Nephron (organoid): ENCODE measurements around the gene ENG.

Experiments used
- H3K27ac Mint-ChIP-seq, 3 experiments: 2 replicates each; pipeline ENCODE4 v1.8.0; 2020; ENCODE audit warnings: mixed read lengths in 3 of 3, mild to moderate bottlenecking in 2 of 3, moderate library complexity in 1 of 3
- H3K27me3 Mint-ChIP-seq: 2 replicates; pipeline ENCODE4 v1.8.0; 2021; ENCODE audit warnings: low read depth, mild to moderate bottlenecking, moderate library complexity, mixed read lengths
- H3K36me3 Mint-ChIP-seq: 2 replicates; pipeline ENCODE4 v1.8.0; 2020; ENCODE audit warnings: low read depth, mixed read lengths
- H3K4me1 Mint-ChIP-seq: 2 replicates; pipeline ENCODE4 v1.8.0; 2020; ENCODE audit warnings: mixed read lengths
- H3K4me3 Mint-ChIP-seq, 3 experiments: 2 replicates each; pipeline ENCODE4 v1.8.0; 2020; ENCODE audit warnings: mild to moderate bottlenecking in 3 of 3, mixed read lengths in 3 of 3, moderate library complexity in 2 of 3
- H3K9me3 Mint-ChIP-seq: 2 replicates; pipeline ENCODE4 v1.8.0; 2020; ENCODE audit warnings: mixed read lengths
- TF ChIP-seq, protein P1 (sequence below), 3 experiments: fragments of 200-600 bp; sonication (generic); IDR thresholded peaks; one replicate each; pipeline ENCODE4 v1.5.0; 2021; ENCODE audit warnings: antibody characterized with exemption in 3 of 3; ENCODE audit not compliant: unreplicated experiment in 3 of 3

The ENG gene

DNA sequence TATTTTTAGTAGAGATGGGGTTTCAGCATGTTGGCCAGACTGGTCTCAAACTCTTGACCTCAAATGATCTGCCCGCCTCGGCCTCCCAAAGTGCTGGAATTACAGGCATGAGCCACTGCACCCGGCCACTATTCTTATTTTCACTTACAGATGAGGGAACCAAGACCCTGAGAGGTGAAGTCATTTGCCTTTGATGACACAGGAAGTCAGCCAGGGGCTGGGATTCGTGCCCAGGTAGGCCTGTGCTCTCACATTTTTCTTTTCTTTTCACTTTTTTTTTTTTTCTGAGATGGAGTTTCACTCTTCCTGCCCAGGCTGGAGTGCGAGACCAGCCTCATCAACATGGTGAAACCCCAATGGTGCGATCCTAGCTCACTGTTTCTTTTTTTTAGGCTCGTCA is 22.2 kb downstream of the ENG start:
- no peaks in the 10 kb centered on the region for H3K9me3 Mint-ChIP-seq
- no peak overlapping the region for H3K4me3 Mint-ChIP-seq
- H3K36me3 Mint-ChIP-seq, result no peaks in the 10 kb centered on the region
- H3K4me1 Mint-ChIP-seq, result peaks cover 43% of the 10 kb centered on the region
- TF ChIP-seq, protein P1, sequence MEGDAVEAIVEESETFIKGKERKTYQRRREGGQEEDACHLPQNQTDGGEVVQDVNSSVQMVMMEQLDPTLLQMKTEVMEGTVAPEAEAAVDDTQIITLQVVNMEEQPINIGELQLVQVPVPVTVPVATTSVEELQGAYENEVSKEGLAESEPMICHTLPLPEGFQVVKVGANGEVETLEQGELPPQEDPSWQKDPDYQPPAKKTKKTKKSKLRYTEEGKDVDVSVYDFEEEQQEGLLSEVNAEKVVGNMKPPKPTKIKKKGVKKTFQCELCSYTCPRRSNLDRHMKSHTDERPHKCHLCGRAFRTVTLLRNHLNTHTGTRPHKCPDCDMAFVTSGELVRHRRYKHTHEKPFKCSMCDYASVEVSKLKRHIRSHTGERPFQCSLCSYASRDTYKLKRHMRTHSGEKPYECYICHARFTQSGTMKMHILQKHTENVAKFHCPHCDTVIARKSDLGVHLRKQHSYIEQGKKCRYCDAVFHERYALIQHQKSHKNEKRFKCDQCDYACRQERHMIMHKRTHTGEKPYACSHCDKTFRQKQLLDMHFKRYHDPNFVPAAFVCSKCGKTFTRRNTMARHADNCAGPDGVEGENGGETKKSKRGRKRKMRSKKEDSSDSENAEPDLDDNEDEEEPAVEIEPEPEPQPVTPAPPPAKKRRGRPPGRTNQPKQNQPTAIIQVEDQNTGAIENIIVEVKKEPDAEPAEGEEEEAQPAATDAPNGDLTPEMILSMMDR (IDR thresholded peaks at IDR 0.05; ENCODE audit: unreplicated experiment in 3 of 3), result no peak
- H3K27ac Mint-ChIP-seq, result peak overlapping the region in 2 of 3 experiments; percentile 56 to 65
- H3K27me3 Mint-ChIP-seq, result no peaks in the 10 kb centered on the region

DNA sequence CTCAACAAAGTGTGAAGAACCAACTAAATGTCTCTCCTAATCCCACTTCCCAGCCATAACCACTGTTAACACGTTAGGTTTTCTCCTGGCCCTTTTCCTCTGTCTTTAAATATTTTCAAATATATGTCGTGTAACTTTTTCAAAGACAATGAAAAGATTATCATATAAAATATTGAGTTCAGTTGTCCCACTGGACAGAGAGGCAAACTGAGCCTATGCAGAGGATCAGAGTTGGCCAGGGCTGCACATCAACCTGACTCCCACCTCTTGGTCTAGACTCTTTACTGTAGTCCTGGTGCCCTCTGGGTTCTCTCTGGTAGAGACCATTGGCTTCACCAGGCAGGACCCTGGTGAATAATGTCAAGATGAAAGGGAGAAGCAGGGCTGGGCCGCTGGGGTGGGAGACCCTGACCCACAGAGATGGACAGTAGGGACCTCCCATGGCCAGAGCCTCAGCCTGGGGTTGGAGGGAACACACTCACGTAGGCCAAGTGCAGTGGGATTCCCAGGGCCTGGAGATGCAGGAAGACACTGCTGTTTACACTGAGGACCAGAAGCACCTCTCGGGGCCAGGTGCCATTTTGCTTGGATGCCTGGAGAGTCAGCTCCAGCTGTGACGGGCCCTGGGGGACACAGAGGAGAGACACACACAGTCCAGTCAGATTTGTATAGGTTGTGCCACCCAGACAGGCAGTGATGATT is 25.1 kb downstream of the ENG start:
- Mint-ChIP-seq H3K4me1 (peaks cover 46% of the 10 kb centered on the region), H3K4me3 (peak overlapping the region; percentile 37 to 65 (median 62)), H3K36me3 (no peaks in the 10 kb centered on the region), H3K27me3 (peaks cover 3% of the 10 kb centered on the region), H3K27ac (peak overlapping the region; percentile 95 to 98 (median 95)), H3K9me3 (no peaks in the 10 kb centered on the region)
- TF ChIP-seq, protein P1 (IDR thresholded peaks at IDR 0.05; ENCODE audit: unreplicated experiment in 3 of 3), result no peak

DNA sequence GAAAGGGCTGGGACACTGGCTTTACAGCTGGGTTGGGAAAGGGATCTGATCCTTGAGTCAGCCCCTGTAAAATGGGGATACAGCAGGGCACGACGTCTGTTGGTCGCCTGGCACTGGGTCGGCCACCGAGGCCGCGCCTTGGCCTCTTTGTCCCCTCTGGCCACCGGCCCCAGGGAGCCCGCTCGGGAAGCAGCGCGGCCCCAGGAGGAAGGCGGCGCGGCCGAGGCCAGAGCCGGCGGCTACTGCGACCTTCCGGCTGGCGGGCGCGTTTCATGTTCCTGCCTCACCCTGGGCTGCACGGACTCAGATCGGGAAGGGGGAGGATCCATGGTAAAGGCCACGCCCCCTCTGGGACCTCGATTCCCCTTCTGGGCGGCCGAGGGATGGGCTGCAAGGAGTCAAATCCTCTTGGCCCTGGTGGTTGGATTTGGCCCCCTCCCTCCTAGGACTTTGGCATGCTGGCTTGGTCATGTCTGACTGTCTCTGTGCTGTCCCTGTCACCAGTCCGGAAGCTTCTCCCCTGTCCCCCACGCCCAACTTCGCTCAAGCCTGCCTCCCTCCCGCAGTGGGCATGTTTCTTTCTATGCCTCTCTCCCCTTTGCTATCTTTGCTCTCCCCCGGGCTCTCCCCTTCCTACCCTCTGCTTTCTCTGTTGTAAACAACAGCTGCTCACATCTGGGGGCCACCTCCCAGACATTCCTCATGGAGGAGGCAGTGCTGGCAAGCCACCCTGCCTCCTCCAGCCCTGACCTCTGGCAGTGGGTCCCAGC is 26.0 kb downstream of the ENG start:
- Mint-ChIP-seq H3K36me3 (no peaks in the 10 kb centered on the region), H3K4me3 (peak overlapping the region; percentile 60 to 65 (median 64)), H3K4me1 (peaks cover 42% of the 10 kb centered on the region), H3K27ac (peak overlapping the region; percentile 95 to 98 (median 95)), H3K27me3 (peaks cover 3% of the 10 kb centered on the region), H3K9me3 (no peaks in the 10 kb centered on the region)
- TF ChIP-seq, protein P1 (IDR thresholded peaks at IDR 0.05; ENCODE audit: unreplicated experiment in 3 of 3), result no peak

DNA sequence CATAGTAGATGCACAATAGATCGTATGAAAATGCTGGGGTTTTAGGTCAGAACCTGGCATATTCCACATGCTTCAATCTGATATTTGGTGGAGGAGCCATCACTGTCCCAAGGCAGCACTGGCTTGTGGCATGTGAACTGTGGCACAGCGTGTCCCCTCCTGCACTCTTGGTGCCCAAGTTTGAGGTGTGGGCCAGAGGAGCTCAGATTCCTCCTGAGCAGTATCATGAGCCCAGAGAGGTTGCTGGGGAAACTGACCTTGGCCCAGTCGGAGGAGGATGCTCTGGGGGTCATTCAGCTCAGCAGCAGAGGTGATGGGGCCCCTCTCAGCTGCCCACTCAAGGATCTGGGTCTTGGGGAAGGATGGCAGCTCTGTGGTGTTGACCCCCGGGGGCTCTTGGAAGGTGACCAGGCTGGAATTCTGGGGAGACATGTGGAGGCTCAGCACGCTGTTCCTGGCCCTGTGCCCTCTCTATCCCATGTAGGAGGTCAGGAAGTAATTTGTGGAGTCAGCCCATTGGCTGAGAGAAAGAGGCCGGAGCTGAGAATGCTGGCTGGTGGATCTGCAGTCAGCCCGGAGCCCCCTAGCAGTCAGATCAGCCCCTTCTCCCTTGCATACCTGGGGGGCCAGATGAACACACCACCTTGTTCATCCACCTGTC is 28.1 kb downstream of the ENG start:
- Mint-ChIP-seq H3K4me3 (peak overlapping the region in 2 of 3 experiments; percentile 53 to 60), H3K27ac (peak overlapping the region; percentile 89 to 98 (median 95))
- TF ChIP-seq, protein P1 (IDR thresholded peaks at IDR 0.05; ENCODE audit: unreplicated experiment in 3 of 3), result no peak

DNA sequence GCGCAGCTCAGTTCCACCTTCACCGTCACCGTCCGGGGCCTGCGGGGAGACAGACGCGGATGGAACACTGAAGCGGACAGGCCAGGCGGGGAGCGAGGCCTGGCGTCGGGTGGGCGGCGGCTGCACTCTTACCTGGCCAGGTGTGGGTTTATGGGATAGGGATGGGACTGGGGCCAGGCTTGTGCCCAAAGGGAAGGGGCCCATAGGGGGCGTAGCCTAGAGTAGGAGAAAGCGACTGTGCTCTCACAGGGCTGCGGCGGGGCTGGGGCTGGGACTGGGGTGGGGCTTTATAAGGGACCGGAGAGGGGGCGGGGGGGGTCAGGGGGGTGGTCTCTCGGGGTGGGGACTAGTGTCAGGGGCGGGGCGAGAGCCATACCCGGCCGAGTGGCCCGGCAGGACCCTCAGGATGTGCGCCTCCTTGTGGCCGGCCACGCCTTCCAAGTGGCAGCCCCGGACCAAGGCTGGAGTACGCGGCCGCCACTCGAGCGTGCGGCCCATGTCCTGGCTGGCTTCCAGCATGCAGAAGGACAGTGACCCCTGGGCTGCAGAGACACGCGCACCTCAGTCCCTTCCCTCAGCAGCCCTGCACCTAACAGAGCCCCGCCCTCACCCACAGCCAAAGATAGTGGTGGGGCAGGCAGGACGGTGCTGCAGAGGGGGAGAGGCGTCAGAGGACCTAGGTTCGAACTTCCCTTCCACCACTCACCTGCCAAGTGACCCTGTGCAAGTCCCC is 29.0 kb downstream of the ENG start:
- TF ChIP-seq, protein P1 (IDR thresholded peaks at IDR 0.05; ENCODE audit: unreplicated experiment in 3 of 3), result peak; percentile 37 to 63 (median 47)
- Mint-ChIP-seq H3K9me3 (no peaks in the 10 kb centered on the region), H3K4me3 (peak overlapping the region in 1 of 3 experiments; percentile 21), H3K36me3 (no peaks in the 10 kb centered on the region), H3K27me3 (peaks cover 3% of the 10 kb centered on the region), H3K4me1 (peaks cover 42% of the 10 kb centered on the region), H3K27ac (peak overlapping the region in 2 of 3 experiments; percentile 25 to 35)

More for the DNA sequence above, 28.1 kb downstream of the ENG start:
- H3K9me3 Mint-ChIP-seq, result no peaks in the 10 kb centered on the region
- H3K27me3 Mint-ChIP-seq, result peaks cover 3% of the 10 kb centered on the region
- H3K4me1 Mint-ChIP-seq, result peaks cover 47% of the 10 kb centered on the region
- no peaks in the 10 kb centered on the region for H3K36me3 Mint-ChIP-seq
